K562 treated with DMSO at 1 percent for 12 hours (cell line): ENCODE measurements around the gene XPO6. TPM values are rescaled to one million over a fixed set of nuclear protein-coding genes. Genes with fewer than 3 reads are reported as not detected.

Experiments
- total RNA-seq: library from RNA; unstranded; fragments of 300-600 nt; gene quantifications from 2 replicates; pipeline ENCODE4 v1.2.3, GENCODE V29; 2022; ENCODE audit not compliant: insufficient read depth

The XPO6 gene
- 56.4 and 77.3 TPM in 2 replicates for total RNA-seq

DNA sequence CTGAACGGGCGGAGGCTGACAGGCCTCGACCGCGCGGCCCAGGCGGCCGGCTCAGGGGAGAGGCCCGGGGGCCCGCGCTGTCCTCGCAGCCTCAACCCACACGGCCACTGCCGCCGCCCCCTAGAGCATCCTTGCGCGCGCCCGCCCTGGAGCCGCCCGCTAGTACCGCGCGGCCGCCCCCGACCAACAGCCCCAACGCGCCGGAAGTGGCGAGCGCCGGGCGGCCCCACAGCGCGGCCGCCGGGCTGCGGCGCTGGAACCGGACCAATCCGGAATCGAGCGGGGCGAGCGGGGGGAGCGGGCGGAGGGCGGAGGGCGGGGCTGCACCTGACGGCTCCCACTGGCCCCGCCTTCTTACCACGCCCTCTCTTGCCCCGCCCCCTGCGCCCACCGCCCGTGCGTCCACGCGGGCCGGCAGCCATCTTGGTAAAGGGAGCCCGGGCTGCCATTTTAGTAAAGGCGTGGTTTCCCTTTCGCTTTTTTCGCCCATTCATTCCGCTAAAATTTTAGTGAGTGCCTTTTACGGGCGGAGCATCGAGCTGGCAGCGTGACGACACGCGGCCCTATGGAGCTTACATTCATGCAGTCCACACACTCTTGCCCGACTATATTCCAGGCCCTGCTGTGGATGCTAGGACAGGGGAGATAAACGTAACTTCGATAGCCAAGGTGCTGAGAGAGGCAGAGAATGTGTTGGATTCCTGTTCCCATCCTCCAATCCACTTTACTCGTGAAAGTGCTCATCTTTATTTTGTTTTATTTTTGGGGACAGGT is at the start of gene XPO6:
Gene XPO6 (minus strand): TSS at position 208 of the 774 bp plus-strand sequence. CDS start 597 bp downstream, outside the sequence.

DNA sequence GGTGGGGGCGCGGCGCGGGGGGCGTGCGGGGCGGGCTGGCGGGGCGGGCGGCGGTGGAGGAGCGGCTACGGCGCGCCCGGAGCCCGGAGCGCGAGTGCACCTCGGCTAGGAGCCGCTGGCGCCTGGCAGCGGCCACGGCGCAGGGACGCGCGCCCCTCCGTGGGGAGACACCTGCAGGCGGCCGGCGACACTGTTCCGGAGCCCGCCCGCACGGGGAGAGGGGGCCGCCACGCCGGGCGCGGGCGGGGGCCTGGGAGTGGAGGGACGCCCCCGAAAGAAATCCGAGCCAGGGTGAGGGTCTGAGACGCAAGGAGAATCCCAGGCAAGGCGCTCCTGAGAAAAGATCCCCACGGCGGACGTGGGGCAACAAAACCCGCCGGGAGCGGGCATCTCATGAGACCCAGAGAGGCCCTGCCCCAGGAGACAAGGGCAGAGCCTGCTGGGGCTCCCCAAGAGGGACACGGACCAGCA is 148.1 kb downstream of the XPO6 start, which contains the start of gene GSG1L:
Gene GSG1L (minus strand): TSS at position 124 of the 471 bp plus-strand sequence. CDS start 290 bp downstream, outside the sequence.

Other genes with a start within 250 kb of the XPO6 start
- not detected in 2 replicates for gene GSG1L, start 148.3 kb downstream of the XPO6 start, total RNA-seq
- not detected in 2 replicates for gene SBK1, start 80.6 kb upstream of the XPO6 start, total RNA-seq
- 0.64 TPM in 1 of 2 replicates, not detected in the other for gene NPIPB6, start 151.5 kb upstream of the XPO6 start, total RNA-seq
- gene EIF3CL, start 191.9 kb upstream of the XPO6 start, total RNA-seq = 111 and 117 TPM in 2 replicates